Cardiac muscle cell (in vitro differentiated cells and primary cell): ENCODE measurements around the gene CNTNAP3B. TPM values are rescaled to one million over a fixed set of nuclear protein-coding genes. Genes with fewer than 3 reads are reported as not detected.
"Not testable (repeated sequence)": the region's sequence is repeated elsewhere in the genome, so short reads cannot be mapped to it uniquely, and the experiment has no call there.

Experiments used
- DNase-seq, 2 donors: peaks; one replicate each; pipeline versions ENCODE4 v3.0.0 to v3.0.0-alpha.2; 2010 to 2017; ENCODE audit warnings: low read depth in 1 of 2, low spot score in 1 of 2
- H3K27ac ChIP-seq: fragments of 200-600 bp; sonication (generic); 2 replicates; pipeline ENCODE4 v1.5.1; 2016
- H3K27me3 ChIP-seq: fragments of 200-600 bp; sonication (generic); 2 replicates; pipeline ENCODE4 v1.6.0; 2016; ENCODE audit warnings: control low read depth
- H3K36me3 ChIP-seq: fragments of 200-600 bp; sonication (generic); 2 replicates; pipeline ENCODE4 v1.5.1; 2016; ENCODE audit warnings: control low read depth
- H3K4me1 ChIP-seq: fragments of 200-600 bp; sonication (generic); 2 replicates; pipeline ENCODE4 v1.8.1; 2017; ENCODE audit warnings: low read depth, mild to moderate bottlenecking, mixed run types
- H3K4me3 ChIP-seq: fragments of 200-600 bp; sonication (generic); 2 replicates; pipeline ENCODE4 v1.5.1; 2016; ENCODE audit warnings: mild to moderate bottlenecking
- H3K9me3 ChIP-seq: fragments of 200-600 bp; sonication (generic); 2 replicates; pipeline ENCODE4 v1.5.1; 2017; ENCODE audit warnings: low read depth, mild to moderate bottlenecking, control low read depth
- polyA plus RNA-seq: library from polyadenylated mRNA; unstranded; fragments of >200 nt; fragmentation: Nextera tagmentation; extraction: Ambion mirVana; gene quantifications from 2 replicates; pipeline ENCODE4 v1.2.1, GENCODE V29; 2016
- total RNA-seq: library from RNA; depleted of rRNA; stranded (reverse); fragments of >200 nt; gene quantifications from 2 replicates; pipeline ENCODE4 v1.2.3, GENCODE V29; 2016

The CNTNAP3B gene
- total and polyA plus RNA-seq, 2 experiments from 2014 or later: 0.66 to 2.0 TPM

DNA sequence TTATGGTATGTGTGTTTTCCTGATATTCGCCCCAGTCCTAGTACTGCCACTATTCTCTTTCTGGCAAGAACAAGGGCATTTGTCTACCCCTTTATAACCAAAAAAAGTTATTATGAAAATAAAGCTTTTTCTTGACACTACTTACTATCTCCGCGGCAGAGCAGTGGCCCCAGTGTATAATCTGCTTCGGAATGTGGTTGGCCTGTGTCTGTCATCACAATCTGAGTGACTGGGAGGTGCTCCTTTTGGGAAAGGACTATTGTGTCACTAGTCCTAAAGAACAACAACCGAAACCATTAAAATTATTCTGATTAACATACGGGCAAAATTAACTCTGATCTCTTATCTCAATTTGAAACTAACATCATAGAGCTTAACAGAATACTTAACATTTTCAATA lies 200.1 kb downstream of the CNTNAP3B start:
- H3K4me3 ChIP-seq, H3K27me3 ChIP-seq, DNase-seq, H3K4me1 ChIP-seq, H3K9me3 ChIP-seq, H3K27ac ChIP-seq, H3K36me3 ChIP-seq: not testable (repeated sequence)

DNA sequence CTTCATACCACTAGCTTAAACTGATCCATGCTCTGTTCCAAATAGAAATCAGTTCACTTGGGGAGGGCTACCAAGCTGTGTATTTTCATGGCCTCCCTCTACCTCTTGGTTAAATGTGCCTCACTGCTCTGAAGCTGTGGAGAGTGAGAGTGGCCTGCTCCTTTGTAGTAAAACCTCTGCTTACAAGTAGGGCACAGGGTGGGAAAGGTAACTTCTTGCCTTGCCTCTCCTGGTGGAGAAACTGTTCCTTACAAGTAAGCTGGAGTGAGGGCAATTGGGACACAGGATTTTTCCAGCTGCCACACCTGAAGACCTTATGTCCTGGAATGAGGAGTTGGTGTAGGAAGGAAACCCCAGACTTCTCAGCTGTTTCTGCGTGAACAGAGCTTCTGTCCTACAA lies 211.9 kb downstream of the CNTNAP3B start:
- not testable (repeated sequence) for H3K27me3 ChIP-seq, H3K36me3 ChIP-seq, H3K4me3 ChIP-seq, H3K9me3 ChIP-seq, H3K27ac ChIP-seq, DNase-seq, H3K4me1 ChIP-seq

DNA sequence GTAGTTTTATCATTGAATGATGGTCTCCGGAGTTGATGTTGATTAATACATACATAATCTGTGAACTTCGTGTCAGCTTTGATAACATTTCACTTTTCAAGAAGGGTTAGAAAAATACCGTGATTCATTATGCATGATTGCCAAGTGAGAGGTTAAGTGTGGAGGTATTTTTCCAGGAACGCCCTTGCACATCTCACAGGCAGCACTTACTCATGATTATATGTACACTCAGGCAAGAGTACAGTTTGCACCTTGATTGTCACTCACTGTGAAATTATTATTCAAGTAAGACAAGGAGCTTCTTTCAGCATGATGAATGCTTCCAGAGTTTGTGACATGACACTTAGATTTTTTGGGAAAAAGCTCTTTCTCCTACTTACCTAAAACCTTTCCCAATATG lies 223.7 kb downstream of the CNTNAP3B start:
- DNase-seq, H3K9me3 ChIP-seq, H3K27me3 ChIP-seq, H3K36me3 ChIP-seq, H3K27ac ChIP-seq, H3K4me1 ChIP-seq, H3K4me3 ChIP-seq: not testable (repeated sequence)

DNA sequence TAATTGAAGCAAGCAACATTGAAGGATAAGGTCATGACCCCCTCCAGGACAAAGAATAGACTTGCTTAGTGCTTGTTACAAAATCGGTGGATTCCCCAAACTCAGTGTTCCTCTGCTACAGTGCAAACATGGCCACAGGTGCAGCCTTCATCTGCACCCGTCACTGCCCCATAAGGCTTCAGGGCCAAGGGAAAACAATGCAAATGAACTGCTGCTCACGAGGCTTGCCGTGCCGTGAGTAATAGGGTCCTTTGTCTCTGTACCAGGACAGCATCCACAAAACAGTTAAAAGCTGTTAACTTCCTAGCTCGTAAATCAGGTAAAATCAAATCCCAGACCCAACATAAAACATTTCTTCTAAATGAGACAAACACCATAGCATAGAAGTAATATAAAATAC lies 226.5 kb downstream of the CNTNAP3B start:
- H3K4me3 ChIP-seq, H3K36me3 ChIP-seq, H3K27me3 ChIP-seq, DNase-seq, H3K9me3 ChIP-seq, H3K27ac ChIP-seq, H3K4me1 ChIP-seq: not testable (repeated sequence)

DNA sequence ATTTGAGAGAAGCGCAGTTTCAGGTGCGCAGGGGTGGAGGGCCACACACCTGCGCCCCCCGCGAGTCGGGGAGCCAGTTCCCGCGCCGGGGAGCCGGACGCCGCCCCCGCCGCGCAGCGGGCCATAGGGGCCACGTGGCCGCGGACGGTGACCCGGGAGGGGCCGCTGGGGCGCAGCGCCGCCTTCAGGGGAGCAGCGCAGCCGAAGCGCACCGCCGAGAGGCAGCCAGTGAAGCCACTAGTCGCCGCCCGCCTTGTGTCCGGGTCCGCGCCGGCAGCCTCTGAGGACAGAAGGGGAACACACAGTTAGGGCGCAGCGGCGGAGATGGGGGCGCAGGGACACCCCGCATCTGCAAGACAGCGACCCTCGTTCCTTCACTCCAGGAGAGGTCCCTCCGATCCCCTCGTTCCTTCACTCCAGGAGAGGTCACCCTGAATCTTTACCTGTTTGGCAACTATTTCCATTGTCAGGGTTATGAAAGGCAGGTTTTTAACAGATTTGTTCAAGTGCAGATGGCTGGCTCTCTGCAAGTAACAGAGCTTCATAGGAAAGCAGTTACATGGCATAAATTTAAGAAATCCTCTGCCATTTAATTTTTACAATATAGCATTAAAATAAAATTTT lies 230.4 kb downstream of the CNTNAP3B start:
- H3K4me1 ChIP-seq, H3K36me3 ChIP-seq, H3K27me3 ChIP-seq, H3K4me3 ChIP-seq, H3K9me3 ChIP-seq, DNase-seq, H3K27ac ChIP-seq: not testable (repeated sequence)

DNA sequence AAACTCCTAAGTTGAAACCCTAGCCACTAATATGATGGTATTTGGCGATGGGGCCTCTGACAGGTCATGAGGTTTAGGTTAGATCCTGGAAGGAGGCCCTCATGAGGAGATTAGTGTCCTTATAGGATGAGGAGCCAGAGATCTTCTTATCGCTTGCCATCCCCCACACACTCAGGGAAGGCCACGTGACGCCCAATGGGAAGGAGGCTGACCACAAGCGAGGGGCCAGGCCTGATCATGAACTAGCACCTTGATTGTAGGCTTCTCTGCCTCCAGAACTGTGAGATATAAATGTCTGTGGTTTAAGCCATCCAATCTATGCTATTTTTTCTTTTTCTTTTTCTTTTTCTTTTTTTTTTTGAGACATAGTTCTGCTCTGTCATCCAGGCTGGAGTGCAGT lies 254.7 kb downstream of the CNTNAP3B start:
- H3K4me3 ChIP-seq: not testable (repeated sequence)

DNA sequence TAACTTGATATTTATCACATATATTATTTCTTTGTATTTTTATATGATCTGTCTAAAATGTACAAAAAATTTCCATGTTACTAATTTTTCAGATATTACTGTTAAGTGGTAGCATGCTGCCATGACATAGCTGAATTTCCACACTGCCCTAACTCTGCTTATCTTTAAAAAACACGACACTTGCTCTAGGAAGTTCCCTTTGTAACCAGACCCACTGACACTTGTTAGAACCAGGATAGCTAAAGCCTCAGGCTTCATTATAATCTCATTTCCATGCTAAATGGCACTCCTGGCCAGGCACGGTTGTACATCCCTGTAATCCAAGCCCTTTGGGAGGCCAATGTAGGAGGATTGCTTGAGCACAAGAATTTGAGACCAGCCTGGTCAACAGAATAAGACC lies 273.8 kb downstream of the CNTNAP3B start:
- H3K4me1 ChIP-seq, H3K27ac ChIP-seq, DNase-seq, H3K36me3 ChIP-seq, H3K27me3 ChIP-seq, H3K4me3 ChIP-seq, H3K9me3 ChIP-seq: not testable (repeated sequence)

More for the DNA sequence above, 254.7 kb downstream of the CNTNAP3B start:
- H3K4me1 ChIP-seq, H3K36me3 ChIP-seq, H3K27ac ChIP-seq, H3K27me3 ChIP-seq, DNase-seq, H3K9me3 ChIP-seq: not testable (repeated sequence)

DNA sequence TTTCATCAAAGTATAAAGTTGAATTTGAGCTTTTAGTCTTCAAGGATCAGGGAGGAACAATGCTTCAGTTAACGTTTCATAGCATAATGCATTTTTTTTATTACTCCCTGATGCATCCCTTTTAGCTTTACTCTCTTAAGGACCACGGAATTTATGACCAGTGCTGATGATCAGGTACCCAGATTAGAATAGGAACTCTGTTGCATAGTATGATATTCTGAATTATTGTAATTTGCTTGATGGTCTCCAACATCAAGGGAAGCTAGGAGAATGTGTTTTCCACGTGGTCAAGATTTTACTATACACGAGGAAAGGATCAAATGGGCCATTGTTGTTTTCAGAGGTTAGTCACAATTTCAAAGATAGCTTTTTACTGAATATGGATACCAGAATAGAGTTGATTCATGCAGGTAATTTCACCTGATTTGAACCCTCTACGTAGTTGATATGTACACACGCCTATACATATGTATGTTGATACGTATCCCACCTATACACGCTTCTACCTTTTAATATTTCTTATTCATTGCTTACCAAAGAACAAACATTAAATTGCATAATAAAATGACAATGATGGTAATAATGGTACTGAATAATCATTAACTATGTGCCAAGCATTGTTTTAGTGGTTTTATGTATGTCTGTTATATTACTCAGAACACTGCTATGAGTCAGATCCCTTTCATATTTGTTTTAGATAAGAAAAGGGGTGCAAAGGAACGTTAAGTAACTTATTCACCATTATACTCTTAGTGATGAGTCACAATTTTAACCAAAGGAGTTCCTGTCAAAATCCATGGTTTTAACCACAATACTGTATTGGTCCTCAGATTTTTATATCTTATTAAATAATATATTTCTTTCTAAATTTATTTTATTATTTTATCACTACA lies 277.1 kb downstream of the CNTNAP3B start:
- not testable (repeated sequence) for H3K9me3 ChIP-seq

DNA sequence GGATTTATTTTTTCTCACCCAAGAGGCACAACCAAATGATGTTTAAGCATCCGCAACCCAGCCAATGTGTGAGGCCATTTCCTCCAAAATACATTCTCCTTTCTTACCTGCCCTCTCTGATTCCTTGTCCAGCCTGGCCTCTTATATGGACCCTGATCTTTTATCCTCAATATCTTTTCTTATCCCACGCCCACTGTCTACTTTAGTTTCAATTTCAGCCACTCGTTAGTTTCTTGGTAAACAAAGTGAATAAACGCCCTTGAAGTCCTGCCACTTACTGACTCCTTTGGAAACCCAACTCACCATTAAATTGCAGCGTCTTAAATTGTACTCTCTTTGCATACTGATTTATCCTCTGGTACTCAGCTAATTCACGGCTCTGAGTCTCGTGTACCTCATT lies 281.4 kb downstream of the CNTNAP3B start:
- not testable (repeated sequence) for H3K4me1 ChIP-seq, H3K36me3 ChIP-seq, H3K27ac ChIP-seq, H3K27me3 ChIP-seq, H3K4me3 ChIP-seq, DNase-seq, H3K9me3 ChIP-seq

More for the DNA sequence above, 277.1 kb downstream of the CNTNAP3B start:
- not testable (repeated sequence) for H3K36me3 ChIP-seq, H3K4me1 ChIP-seq, H3K4me3 ChIP-seq, H3K27ac ChIP-seq, DNase-seq, H3K27me3 ChIP-seq

Other genes with a start within 250 kb of the CNTNAP3B start
- not detected in 2 replicates for gene SPATA31A6, start 54.2 kb upstream of the CNTNAP3B start, total RNA-seq
- not detected in 2 replicates for gene SPATA31A6, start 54.2 kb upstream of the CNTNAP3B start, polyA plus RNA-seq